Mammary microvascular endothelial cell (primary cell): ENCODE data around the gene RFT1. TPM values are rescaled to one million over a fixed set of nuclear protein-coding genes. Genes with fewer than 3 reads are reported as not detected.

ENCODE experiments used
- total RNA-seq: library from RNA; depleted of rRNA; stranded (reverse); fragments of >200 nt; gene quantifications from 2 replicates; pipeline ENCODE4 v1.2.3, GENCODE V29; 2015

The RFT1 gene
- 26.6 and 35.8 TPM in 2 replicates for total RNA-seq

GRCh38 chr3:53130179-53131061 is at the start of gene RFT1:
Gene RFT1, minus strand, starts transcription at chr3:53130435. Its CDS starts 35 bp downstream, at chr3:53130400.

GRCh38 chr3:53160660-53161449 is 30.6 kb upstream of the RFT1 start, which contains the start of gene PRKCD:
Gene PRKCD, plus strand, starts transcription at chr3:53161209. Its CDS starts 17,214 bp downstream, at chr3:53178423.

GRCh38 chr3:53045518-53046170 is 84.6 kb downstream of the RFT1 start, which contains the start of gene SFMBT1:
Gene SFMBT1, minus strand, starts transcription at chr3:53046073. Its CDS starts 76,945 bp downstream, at chr3:52969128.

Other genes starting within 250 kb of the RFT1 start
- 17.0 and 17.3 TPM in 2 replicates for gene STIMATE, start 232.9 kb downstream of the RFT1 start, total RNA-seq
- gene SFMBT1, start 84.4 kb downstream of the RFT1 start, total RNA-seq = 1.3 and 2.5 TPM in 2 replicates
- 4.1 and 8.5 TPM in 2 replicates for gene PRKCD, start 30.8 kb upstream of the RFT1 start, total RNA-seq
- gene TKT, start 125.6 kb upstream of the RFT1 start, total RNA-seq = 544 and 550 TPM in 2 replicates
- 14.5 and 15.5 TPM in 2 replicates for gene DCP1A, start 217.1 kb upstream of the RFT1 start, total RNA-seq